ENCODE results near the gene DERA. TPM values are rescaled to one million over a fixed set of nuclear protein-coding genes. Genes with fewer than 3 reads are reported as not detected.
"Not testable (repeated sequence)": the region's sequence is repeated elsewhere in the genome, so short reads cannot be mapped to it uniquely, and the experiment has no call there.

Gene DERA
- total RNA-seq, 1 donor from 2014 or later = 7.2 TPM

GRCh38 chr12:15966426-15966825 lies 55.3 kb downstream of the DERA start:
- DNase-seq = no peak

DNA sequence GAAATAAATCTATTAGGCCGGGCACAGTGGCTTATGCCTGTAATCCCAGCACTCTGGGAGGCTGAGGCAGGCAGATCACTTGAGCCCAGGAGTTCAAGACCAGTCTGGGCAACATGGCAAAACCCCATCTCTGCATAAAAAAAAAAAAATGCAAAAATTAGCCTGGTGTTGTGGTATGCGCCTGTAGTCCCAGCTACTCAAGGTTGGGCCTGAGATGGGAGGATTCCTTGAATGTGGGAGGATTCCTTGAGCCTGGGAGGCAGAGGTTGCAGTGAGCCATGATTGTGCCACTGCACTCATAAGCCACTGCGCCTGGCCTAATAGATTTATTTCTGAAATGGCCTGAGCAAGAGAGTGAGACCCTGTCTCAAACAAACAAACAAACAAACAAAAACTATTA lies 55.9 kb downstream of the DERA start:
- DNase-seq = not testable (repeated sequence)

GRCh38 chr12:15971211-15971610 lies 60.1 kb downstream of the DERA start:
- no peak for DNase-seq

DNA sequence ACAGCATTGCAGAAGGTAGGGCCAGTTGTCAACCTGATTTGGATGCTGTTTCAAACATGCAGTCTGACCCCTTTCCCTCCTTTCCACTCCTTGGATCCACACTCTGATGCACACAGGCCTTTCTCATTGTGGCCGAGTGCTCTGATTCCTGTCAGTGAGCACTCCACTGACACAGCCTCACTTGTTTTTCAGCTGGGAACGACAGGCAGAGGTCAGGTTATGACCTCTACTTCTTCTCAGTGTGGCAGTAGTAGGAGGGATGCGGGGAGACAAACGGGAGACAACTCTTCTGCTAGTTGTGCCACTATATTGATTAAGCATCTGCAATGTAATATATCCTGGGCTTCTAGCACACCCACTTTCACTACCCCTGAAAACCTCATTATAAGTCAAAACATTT lies 61.8 kb downstream of the DERA start:
- no peak for DNase-seq

GRCh38 chr12:15977999-15978951 lies 67.1 kb downstream of the DERA start:
- DNase-seq = no peak

- no peak for DNase-seq
Observed at GRCh38 chr12:15979096-15980092, 68.3 kb downstream of the DERA start.

- DNase-seq = no peak
Observed at GRCh38 chr12:15982071-15982470, 70.9 kb downstream of the DERA start.

DNA sequence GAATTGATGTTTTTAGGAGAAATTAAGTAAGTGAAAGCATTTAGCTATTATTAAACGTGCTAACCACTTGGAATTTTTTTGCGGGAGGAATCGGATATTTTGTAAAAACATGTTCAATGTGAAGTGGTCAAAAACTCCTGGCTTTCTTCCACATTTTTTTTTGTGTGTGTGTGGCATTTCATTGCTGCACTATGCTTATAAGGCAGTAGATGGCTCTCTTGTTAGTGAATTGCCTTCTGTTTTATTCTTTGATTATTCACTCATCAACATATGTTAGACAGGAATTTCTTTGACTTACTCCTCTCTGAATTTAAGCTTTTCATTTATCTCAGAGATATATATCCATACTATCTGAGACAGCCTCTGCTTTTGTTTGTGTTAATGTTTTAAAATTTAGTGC lies 71.3 kb downstream of the DERA start:
- DNase-seq = no peak

GRCh38 chr12:15982921-15983320 lies 71.8 kb downstream of the DERA start:
- DNase-seq = no peak

DNA sequence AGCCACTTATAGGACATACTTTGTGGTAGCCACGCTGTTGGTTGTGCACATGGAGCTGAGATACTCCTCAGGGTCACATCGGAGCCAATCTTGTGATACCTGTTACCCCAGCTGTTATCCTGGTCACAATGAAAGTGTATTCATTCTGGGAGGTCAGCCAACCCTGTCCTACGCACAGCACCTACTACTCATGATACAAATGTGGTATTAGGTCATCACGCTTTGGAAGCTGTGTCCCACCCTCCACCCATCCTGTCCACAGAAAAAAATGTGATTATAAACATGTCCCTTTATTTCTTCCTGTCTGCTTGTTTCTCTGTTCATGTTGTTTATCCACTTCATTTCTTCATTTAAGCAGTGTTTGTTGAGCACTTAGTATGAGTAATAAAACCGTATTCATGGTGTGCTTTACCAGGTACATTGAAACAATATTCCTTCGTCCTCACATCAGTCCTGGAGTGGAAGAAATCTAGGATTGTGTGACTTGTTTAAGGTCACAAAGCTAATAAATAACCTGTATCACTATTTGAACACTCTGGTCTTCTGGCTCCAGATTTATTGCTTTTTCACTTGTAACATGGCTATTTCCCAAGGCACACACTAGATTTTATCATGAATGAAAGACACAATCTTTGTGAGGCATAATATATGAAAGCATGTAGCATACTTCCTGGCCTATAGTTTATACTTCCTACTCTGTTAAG lies 73.1 kb downstream of the DERA start:
- DNase-seq = no peak

- no peak for DNase-seq
Observed at GRCh38 chr12:15984963-15985362, 73.8 kb downstream of the DERA start.

DNA sequence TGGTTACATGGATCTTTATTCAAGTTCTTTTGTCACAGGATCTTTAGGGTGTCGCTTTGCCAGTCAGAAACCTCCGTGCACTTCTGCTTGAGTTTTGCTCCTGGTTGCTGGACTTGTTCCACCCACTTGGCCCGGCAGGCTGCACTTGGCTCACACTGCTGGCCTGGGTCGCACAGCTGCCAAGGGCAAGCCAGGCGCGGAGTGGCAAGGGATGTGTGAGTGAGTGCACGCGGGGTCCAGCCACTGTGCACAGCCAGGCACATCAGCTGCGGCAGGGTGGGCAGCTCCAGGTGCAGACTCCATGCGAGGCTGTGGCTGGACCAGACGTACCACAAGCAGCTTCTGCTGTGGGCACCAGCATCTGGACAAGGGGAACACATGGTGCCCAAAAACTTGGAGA lies 76.6 kb downstream of the DERA start:
- no peak for DNase-seq

DNA sequence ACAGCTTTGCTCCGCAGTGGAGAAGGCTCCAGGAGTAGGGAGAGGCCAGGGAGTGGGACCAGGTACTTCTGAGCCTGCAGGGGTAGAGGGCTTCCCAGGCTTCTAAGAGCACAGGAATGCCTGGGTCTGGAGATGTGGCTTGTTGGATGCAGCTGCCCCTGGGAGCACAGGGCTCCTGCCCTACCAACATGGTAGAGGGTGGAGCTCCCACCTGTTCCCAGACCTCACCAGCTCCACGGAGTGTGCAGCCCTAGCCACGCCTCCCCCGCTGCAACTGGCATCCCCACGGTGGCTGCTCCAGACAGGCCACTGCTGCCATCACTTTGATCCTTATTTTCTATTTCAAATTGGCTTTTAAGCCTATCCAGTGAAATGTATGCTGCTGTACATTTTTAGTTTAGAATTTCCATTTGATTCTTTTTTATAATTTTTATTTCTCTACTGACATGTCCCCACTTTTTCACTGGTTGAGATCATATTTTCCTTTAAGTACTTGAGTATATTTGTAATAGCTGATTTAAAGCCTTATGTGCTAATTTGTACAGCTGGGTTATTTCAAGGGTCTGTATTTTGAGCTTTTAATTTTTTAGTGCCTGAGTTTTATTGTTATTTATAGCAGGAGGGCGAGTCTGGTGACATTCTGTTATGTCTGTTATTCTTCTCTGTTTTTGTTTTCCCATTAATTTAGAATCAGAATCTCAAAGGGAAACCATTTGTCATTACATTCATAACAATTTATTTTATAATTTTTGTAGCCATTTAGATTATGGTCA lies 78.0 kb downstream of the DERA start:
- no peak for DNase-seq

DNA sequence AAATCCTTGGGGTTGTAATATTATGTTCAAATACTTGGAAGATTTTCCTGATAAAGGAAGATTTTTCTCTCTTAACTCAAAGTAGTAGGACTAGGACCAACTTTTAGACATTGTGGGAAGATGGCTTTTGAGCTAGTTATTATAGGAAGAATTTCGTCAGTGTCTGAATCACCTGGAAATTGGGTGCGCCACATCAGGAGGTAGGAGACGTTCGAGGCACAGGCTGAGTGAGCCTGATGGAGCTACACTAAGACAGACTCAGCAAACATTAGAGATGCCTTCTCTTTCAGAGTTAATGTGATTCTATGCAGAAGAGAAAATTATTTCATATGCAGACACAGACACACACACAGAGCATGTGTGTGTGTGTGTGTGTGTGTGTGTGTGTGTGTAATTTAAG lies 84.7 kb downstream of the DERA start:
- DNase-seq = no peak

- no peak for DNase-seq
Observed at GRCh38 chr12:15996254-15996653, 85.1 kb downstream of the DERA start.

DNA sequence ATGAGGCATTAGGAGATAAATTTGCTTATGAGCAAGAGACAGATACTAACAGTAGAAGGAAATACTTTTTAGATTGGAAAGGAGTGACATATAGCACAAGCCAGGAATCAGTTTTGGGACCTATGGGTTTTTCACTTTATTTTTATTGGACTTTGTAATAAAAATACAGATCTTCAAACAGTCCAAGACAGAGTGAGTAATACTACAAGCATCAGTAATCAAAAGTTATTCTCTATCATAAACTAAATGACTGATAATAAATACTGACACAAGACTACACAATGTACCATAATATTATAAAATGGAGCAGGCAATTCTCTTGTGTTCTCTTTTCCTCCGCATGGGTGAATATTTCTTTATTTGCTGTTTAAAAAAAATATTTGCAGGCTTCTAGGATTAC lies 85.8 kb downstream of the DERA start:
- no peak for DNase-seq

- DNase-seq = no peak
Observed at GRCh38 chr12:15997910-15998309, 86.8 kb downstream of the DERA start.

DNA sequence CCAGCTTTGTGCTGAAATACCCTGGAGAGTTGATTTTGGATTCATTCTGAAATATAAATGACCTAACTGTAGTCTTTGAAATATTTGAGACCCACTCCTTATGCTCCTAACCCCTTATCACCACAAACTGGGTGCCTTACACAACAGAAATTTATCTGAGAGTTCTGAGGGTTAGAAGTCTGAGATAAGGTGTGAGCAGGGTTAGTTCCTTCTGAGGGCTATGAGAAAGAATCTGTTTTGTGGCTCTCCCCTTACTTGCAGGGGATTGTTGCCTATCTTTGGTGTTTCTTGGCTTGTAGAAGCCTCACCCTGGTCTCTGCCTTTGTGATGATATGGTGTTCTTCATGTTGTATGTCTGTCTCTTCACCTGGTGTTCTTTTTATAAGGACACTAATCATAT lies 91.7 kb downstream of the DERA start:
- no peak for DNase-seq

- DNase-seq = no peak
Observed at GRCh38 chr12:16003460-16003859, 92.3 kb downstream of the DERA start.

DNA sequence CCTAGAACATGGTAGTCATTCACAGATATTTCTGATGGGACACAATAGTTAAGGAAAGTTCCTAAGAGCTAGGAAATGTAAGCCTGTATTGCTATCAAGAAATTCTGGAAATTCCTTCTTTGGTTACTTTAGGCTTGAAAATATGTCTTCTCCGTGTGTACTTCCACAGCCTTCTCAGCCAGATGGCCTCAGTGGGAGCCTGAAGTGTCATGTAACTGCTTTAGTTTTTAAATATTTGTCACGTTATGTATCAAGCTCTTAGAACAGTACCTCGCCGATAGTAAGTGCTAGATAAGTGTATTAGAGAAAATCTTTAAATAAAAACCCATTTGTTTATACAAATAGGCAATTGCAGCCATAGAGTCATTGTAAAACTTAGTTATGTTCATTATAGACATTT lies 95.6 kb downstream of the DERA start:
- no peak for DNase-seq

GRCh38 chr12:16008421-16008824 lies 97.3 kb downstream of the DERA start:
- no peak for DNase-seq

GRCh38 chr12:16012117-16012516 lies 101.0 kb downstream of the DERA start:
- no peak for DNase-seq

All from occipital lobe (tissue), 2 donors.